SK-N-SH treated with all-trans-retinoic acid at 6 μM for 48 hours (cell line): ENCODE data around the gene SMAGP.
"Not testable (repeated sequence)": the region's sequence is repeated elsewhere in the genome, so short reads cannot be mapped to it uniquely, and the experiment has no call there.

ENCODE experiments used
- CREB5 ChIP-seq: fragments of 250-450 bp; sonication (Bioruptor Pico); IDR thresholded peaks from 2 replicates; pipeline ENCODE4 v1.5.1; 2020; ENCODE audit warnings: low read depth, mild to moderate bottlenecking, moderate library complexity
- CSDC2 ChIP-seq: fragments of 250-450 bp; sonication (Bioruptor Pico); IDR thresholded peaks from 2 replicates; pipeline ENCODE4 v1.5.0; 2020; ENCODE audit warnings: mild to moderate bottlenecking, moderate library complexity
- OSR1 ChIP-seq: fragments of 250-450 bp; sonication (Bioruptor Pico); IDR thresholded peaks from 2 replicates; pipeline ENCODE4 v1.8.0; 2022; ENCODE audit warnings: moderate library complexity, mild to moderate bottlenecking, inconsistent platforms
- PPARA ChIP-seq: fragments of 250-450 bp; sonication (Bioruptor Pico); IDR thresholded peaks from 2 replicates; pipeline ENCODE4 v1.5.0; 2020; ENCODE audit warnings: mild to moderate bottlenecking, borderline replicate concordance
- TCF4 ChIP-seq: fragments of 250-450 bp; sonication (Bioruptor Pico); IDR thresholded peaks from 2 replicates; pipeline ENCODE4 v1.8.0; 2021; ENCODE audit warnings: mild to moderate bottlenecking, moderate library complexity, borderline replicate concordance
- TOX ChIP-seq: fragments of 250-450 bp; sonication (Bioruptor Pico); IDR thresholded peaks from 2 replicates; pipeline ENCODE4 v1.8.0; 2021; ENCODE audit warnings: mild to moderate bottlenecking, moderate library complexity, borderline replicate concordance
- ZFP3 ChIP-seq: fragments of 250-450 bp; sonication (Bioruptor Pico); IDR thresholded peaks from 2 replicates; pipeline ENCODE4 v1.5.0; 2020; ENCODE audit warnings: mild to moderate bottlenecking, moderate library complexity
- ZFP30 ChIP-seq: fragments of 450-650 bp; formaldehyde crosslinking; IDR thresholded peaks from 2 replicates; pipeline ENCODE4 v1.5.0; 2022; ENCODE audit warnings: mild to moderate bottlenecking, moderate library complexity
- ZNF70 ChIP-seq: fragments of 450-650 bp; formaldehyde crosslinking; IDR thresholded peaks from 2 replicates; pipeline ENCODE4 v1.5.0; 2020; ENCODE audit warnings: mild to moderate bottlenecking, moderate library complexity
- ZNF8 ChIP-seq: fragments of 450-650 bp; formaldehyde crosslinking; IDR thresholded peaks from 2 replicates; pipeline ENCODE4 v1.5.0; 2020; ENCODE audit warnings: mild to moderate bottlenecking, moderate library complexity
- TF ChIP-seq, protein P1 (sequence below): fragments of 250-450 bp; sonication (Bioruptor Pico); IDR thresholded peaks from 2 replicates; pipeline ENCODE4 v1.8.0; 2020; ENCODE audit warnings: mild to moderate bottlenecking, moderate library complexity, borderline replicate concordance
- TF ChIP-seq, protein P2 (sequence below): fragments of 250-450 bp; sonication (Bioruptor Pico); IDR thresholded peaks from 2 replicates; pipeline ENCODE4 v1.5.1; 2021; ENCODE audit warnings: mild to moderate bottlenecking, moderate library complexity

GRCh38 chr12:51227112-51227511 is 43.1 kb downstream of the SMAGP start:
- TF ChIP-seq ZFP30 (CRISPR knock-in tag); CSDC2 (CRISPR knock-in tag); PPARA (CRISPR knock-in tag); CREB5; ZNF70 (CRISPR knock-in tag); TOX (CRISPR knock-in tag); OSR1 (CRISPR knock-in tag); ZFP3 (CRISPR knock-in tag); ZNF8 (CRISPR knock-in tag); TCF4 (CRISPR knock-in tag): not testable (repeated sequence)
- TF ChIP-seq, protein P1, sequence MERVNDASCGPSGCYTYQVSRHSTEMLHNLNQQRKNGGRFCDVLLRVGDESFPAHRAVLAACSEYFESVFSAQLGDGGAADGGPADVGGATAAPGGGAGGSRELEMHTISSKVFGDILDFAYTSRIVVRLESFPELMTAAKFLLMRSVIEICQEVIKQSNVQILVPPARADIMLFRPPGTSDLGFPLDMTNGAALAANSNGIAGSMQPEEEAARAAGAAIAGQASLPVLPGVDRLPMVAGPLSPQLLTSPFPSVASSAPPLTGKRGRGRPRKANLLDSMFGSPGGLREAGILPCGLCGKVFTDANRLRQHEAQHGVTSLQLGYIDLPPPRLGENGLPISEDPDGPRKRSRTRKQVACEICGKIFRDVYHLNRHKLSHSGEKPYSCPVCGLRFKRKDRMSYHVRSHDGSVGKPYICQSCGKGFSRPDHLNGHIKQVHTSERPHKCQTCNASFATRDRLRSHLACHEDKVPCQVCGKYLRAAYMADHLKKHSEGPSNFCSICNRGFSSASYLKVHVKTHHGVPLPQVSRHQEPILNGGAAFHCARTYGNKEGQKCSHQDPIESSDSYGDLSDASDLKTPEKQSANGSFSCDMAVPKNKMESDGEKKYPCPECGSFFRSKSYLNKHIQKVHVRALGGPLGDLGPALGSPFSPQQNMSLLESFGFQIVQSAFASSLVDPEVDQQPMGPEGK (CRISPR knock-in tag) = not testable (repeated sequence)
- TF ChIP-seq, protein P2, sequence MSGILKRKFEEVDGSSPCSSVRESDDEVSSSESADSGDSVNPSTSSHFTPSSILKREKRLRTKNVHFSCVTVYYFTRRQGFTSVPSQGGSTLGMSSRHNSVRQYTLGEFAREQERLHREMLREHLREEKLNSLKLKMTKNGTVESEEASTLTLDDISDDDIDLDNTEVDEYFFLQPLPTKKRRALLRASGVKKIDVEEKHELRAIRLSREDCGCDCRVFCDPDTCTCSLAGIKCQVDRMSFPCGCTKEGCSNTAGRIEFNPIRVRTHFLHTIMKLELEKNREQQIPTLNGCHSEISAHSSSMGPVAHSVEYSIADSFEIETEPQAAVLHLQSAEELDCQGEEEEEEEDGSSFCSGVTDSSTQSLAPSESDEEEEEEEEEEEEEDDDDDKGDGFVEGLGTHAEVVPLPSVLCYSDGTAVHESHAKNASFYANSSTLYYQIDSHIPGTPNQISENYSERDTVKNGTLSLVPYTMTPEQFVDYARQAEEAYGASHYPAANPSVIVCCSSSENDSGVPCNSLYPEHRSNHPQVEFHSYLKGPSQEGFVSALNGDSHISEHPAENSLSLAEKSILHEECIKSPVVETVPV (CRISPR knock-in tag) = not testable (repeated sequence)
